HepG2 (cell line): Measurements from ENCODE around the gene ADSS2. TPM values are rescaled to one million over a fixed set of nuclear protein-coding genes. Genes with fewer than 3 reads are reported as not detected.
A peak's percentile ranks its signal among the peaks of the same experiment; 100 is the strongest.

Experiments
- ATAC-seq: fragments of 200-7000 bp; cut with Tn5 transposase; 3 replicates; pipeline ENCODE4 v1.9.1; 2020; ENCODE audit warnings: mild to moderate bottlenecking, moderate library complexity
- BruUV-seq: library from RNA; stranded (reverse); fragments of 400-500 nt; replicated peaks from 2 replicates; lab custom pipeline; 2021; lab: Mats Ljungman, UMichigan
- CTCF ChIA-PET: fragments of 300-600 bp; formaldehyde crosslinking; extraction: SDS; loops from one replicate; lab custom pipeline; 2021; ENCODE audit warnings: low total read pairs, inconsistent platforms, low intra/inter-chr PET ratio; lab: Yijun Ruan, JAX
- POLR2A ChIA-PET: fragments of 350-600 bp; sonication (Branson Sonifier 250); formaldehyde crosslinking; loops from one replicate; lab custom pipeline; 2020; ENCODE audit warnings: antibody characterized with exemption, inconsistent platforms; lab: Yijun Ruan, JAX
- DNase-seq: peaks from one replicate; pipeline ENCODE4 v3.0.0-alpha.2; 2015; ENCODE audit warnings: low spot score
- FAIRE-seq: peaks from 3 replicates; lab custom pipeline; 2011; peaks lifted over from hg19 to GRCh38; lab: Jason Lieb, UNC
- H2AFZ ChIP-seq: one replicate; pipeline ENCODE4 v1.6.1; 2011; ENCODE audit warnings: low read length, inconsistent platforms
- H3K27ac ChIP-seq: fragments of 300-600 bp; 3 replicates; pipeline ENCODE4 v1.8.0; 2011; ENCODE audit warnings: mixed run types, mild to moderate bottlenecking, mixed read lengths, low read length, inconsistent platforms; ENCODE audit not compliant: insufficient read depth; ENCODE audit errors: extremely low read length
- H3K27me3 ChIP-seq, 2 experiments: fragments of 200-600 bp in 1 of 2; 2 replicates in 1 of 2; 3 replicates in 1 of 2; pipeline versions ENCODE4 v1.6.0 to v1.8.0; 2011; ENCODE audit warnings: low read length in 2 of 2, mild to moderate bottlenecking in 2 of 2, moderate library complexity in 2 of 2, inconsistent platforms in 1 of 2; ENCODE audit not compliant: insufficient read depth in 2 of 2, control insufficient read depth in 1 of 2
- H3K36me3 ChIP-seq, 2 experiments: fragments of 200-600 bp in 1 of 2; replicated peaks in 1 of 2; 2 replicates in 1 of 2; 3 replicates in 1 of 2; pipeline versions ENCODE4 v1.5.1 to v1.8.0; 2011; ENCODE audit warnings: low read length in 2 of 2, inconsistent platforms in 1 of 2; ENCODE audit not compliant: insufficient read depth in 2 of 2, control insufficient read depth in 1 of 2
- H3K4me1 ChIP-seq: 2 replicates; pipeline ENCODE4 v1.5.1; 2012; ENCODE audit warnings: low read length, inconsistent platforms; ENCODE audit not compliant: insufficient read depth
- H3K4me2 ChIP-seq: 2 replicates; pipeline ENCODE4 v1.6.0; 2011; ENCODE audit warnings: low read depth, low read length, inconsistent platforms
- H3K4me3 ChIP-seq, 3 experiments: fragments of 200-600 bp in 1 of 3; sonication (generic), shearing (Covaris generic) in 1 of 3; replicated peaks in 1 of 3; 2 replicates each; pipeline ENCODE4 v1.5.1; 2011 to 2016; ENCODE audit warnings: low read length in 3 of 3, inconsistent platforms in 2 of 3, low read depth in 2 of 3, mild to moderate bottlenecking in 2 of 3, control low read depth in 1 of 3, mixed read lengths in 1 of 3; ENCODE audit not compliant: insufficient read depth in 1 of 3
- H3K79me2 ChIP-seq: one replicate; pipeline ENCODE4 v1.6.1; 2011; ENCODE audit warnings: low read length, inconsistent platforms; ENCODE audit not compliant: insufficient read depth
- H3K9ac ChIP-seq: 2 replicates; pipeline ENCODE4 v1.6.0; 2011; ENCODE audit warnings: mild to moderate bottlenecking, low read depth, low read length, inconsistent platforms; ENCODE audit not compliant: insufficient read depth
- H3K9me3 ChIP-seq: 2 replicates; pipeline ENCODE4 v1.5.1; 2012; ENCODE audit warnings: mild to moderate bottlenecking, low read length
- H4K20me1 ChIP-seq: 2 replicates; pipeline ENCODE4 v1.6.0; 2011; ENCODE audit warnings: inconsistent platforms, mild to moderate bottlenecking, low read length, moderate library complexity; ENCODE audit not compliant: insufficient read depth
- ASH2L ChIP-seq: fragments of 300-600, 200-600 bp; sonication (generic); IDR thresholded peaks from 2 replicates; pipeline ENCODE4 v1.7.0; 2017; ENCODE audit warnings: low read depth, mild to moderate bottlenecking, moderate library complexity, mixed read lengths, low read length; ENCODE audit not compliant: insufficient read length
- GTF2F1 ChIP-seq: fragments of 150-350 bp; IDR thresholded peaks from 2 replicates; pipeline ENCODE4 v1.6.1; 2014; ENCODE audit warnings: low read length
- HOXD1 ChIP-seq: sonication (generic); formaldehyde crosslinking; IDR thresholded peaks from 2 replicates; pipeline ENCODE4 v1.5.0; 2020; ENCODE audit warnings: missing genetic modification reagents
- NRL ChIP-seq: sonication (generic); formaldehyde crosslinking; IDR thresholded peaks from 2 replicates; pipeline ENCODE4 v1.5.0; 2020; ENCODE audit warnings: missing genetic modification reagents, mild to moderate bottlenecking, moderate library complexity, borderline replicate concordance
- RFXANK ChIP-seq: IDR thresholded peaks from 2 replicates; pipeline ENCODE4 v1.6.1; 2016
- SALL1 ChIP-seq: sonication (generic); formaldehyde crosslinking; IDR thresholded peaks from 2 replicates; pipeline ENCODE4 v1.8.0; 2022; ENCODE audit warnings: mild to moderate bottlenecking, missing genetic modification reagents
- SPEN ChIP-seq: sonication (generic); formaldehyde crosslinking; IDR thresholded peaks from 2 replicates; pipeline ENCODE4 v1.5.1; 2020; ENCODE audit warnings: low read depth, mild to moderate bottlenecking, missing genetic modification reagents
- ZNF557 ChIP-seq: sonication (generic); formaldehyde crosslinking; IDR thresholded peaks from 2 replicates; pipeline ENCODE4 v1.4.0; 2020; ENCODE audit warnings: missing genetic modification reagents
- ZNF761 ChIP-seq: sonication (generic); formaldehyde crosslinking; conservative IDR thresholded peaks from 2 replicates; pipeline ENCODE4 v1.4.0; 2020; ENCODE audit warnings: mild to moderate bottlenecking, missing genetic modification reagents
- ZNF768 ChIP-seq: sonication (generic); formaldehyde crosslinking; IDR thresholded peaks from 2 replicates; pipeline ENCODE4 v1.4.0; 2020; ENCODE audit warnings: missing genetic modification reagents
- WGBS: methylation state at CpG from one replicate; pipeline ENCODE4 v1.1.6; 2017; ENCODE audit warnings: low lambda C conversion rate; 5-methylcytosine and 5-hydroxymethylcytosine counted together
- in situ Hi-C: cut with HindIII; loops from 2 replicates; pipeline ENCODE4 v1.10.0; 2017; ENCODE audit warnings: low pct_unique_long_range_greater_than_20kb; ENCODE audit not compliant: extremely low pct_ligation_motif_present
- intact Hi-C: fragments of 100-400 bp; cut with micrococcal nuclease; formaldehyde crosslinking; loops from one replicate; pipeline ENCODE4 v1.10.0; 2022; ENCODE audit not compliant: unreplicated experiment
- polyA plus RNA-seq, 8 experiments: library from polyadenylated mRNA; depleted of rRNA in 3 of 8; stranded (reverse) in 7 of 8; unstranded in 1 of 8; fragments of >200 nt; fragmentation: Illumina TruSeq in 4 of 8; extraction: Trizol in 4 of 8; gene quantifications; 2 replicates each; pipeline versions ENCODE4 v1.2.1 to v1.2.3, GENCODE V29; 2011 to 2016; ENCODE audit warnings: low read depth in 4 of 8, missing spikeins in 1 of 8, mixed read lengths in 1 of 8; ENCODE audit not compliant: insufficient read depth in 1 of 8
- total RNA-seq, 5 experiments: library from RNA; depleted of rRNA; stranded (reverse); fragments of >200 nt; fragmentation: Illumina TruSeq; extraction: Trizol; gene quantifications; 2 replicates each; pipeline ENCODE4 v1.2.3, GENCODE V29; 2016; ENCODE audit warnings: low read depth in 1 of 5
- TF ChIP-seq, protein P1 (sequence below): sonication (generic); formaldehyde crosslinking; IDR thresholded peaks from 2 replicates; pipeline ENCODE4 v1.9.0; 2021; ENCODE audit warnings: missing genetic modification reagents, borderline replicate concordance

ADSS2 gene
- total and polyA plus RNA-seq, 2 of the 13 experiments (the other 11 are each of a cell fraction or from before 2014, with no cell fraction given): 15.1 to 43.4 TPM

DNA sequence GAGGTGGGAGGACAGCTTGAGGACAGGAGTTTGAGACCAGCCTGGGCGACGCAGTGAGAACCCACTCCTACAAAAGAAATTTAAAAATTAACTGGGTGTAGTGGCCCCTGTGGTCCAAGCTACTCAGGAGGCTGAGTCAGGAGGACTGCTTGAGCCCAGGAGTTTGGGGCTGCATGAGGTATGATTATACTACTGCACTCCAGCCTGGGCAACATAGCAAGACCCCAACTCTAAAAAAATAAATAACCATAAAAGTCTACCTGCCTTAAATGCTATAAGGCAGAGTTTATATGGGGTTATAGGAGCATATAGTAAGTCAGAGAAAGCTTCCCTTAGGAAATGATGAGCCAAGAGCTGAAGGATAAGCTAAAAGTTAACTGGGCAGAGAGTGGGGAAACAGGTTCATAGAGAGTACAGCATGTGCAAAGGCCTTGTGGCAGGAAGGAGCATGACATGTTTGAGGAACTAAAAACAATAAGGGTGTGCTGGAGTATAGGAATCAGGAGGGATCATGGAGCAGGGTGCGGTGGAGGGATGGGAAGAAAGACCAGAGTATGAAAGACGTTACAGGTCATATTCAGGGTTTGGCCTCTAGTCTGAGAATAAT lies 68.3 kb downstream of the ADSS2 start:
- no TSS peak for BruUV-seq
- TF ChIP-seq ZNF557 (CRISPR knock-in tag) (no peak), GTF2F1 (no peak), SPEN (CRISPR knock-in tag) (no peak), ZNF761 (CRISPR knock-in tag) (no peak), SALL1 (CRISPR knock-in tag) (no peak), ZNF768 (CRISPR knock-in tag) (no peak), ASH2L (no peak), NRL (CRISPR knock-in tag) (no peak), RFXANK (CRISPR knock-in tag) (no peak), HOXD1 (no peak)
- TF ChIP-seq, protein P1, sequence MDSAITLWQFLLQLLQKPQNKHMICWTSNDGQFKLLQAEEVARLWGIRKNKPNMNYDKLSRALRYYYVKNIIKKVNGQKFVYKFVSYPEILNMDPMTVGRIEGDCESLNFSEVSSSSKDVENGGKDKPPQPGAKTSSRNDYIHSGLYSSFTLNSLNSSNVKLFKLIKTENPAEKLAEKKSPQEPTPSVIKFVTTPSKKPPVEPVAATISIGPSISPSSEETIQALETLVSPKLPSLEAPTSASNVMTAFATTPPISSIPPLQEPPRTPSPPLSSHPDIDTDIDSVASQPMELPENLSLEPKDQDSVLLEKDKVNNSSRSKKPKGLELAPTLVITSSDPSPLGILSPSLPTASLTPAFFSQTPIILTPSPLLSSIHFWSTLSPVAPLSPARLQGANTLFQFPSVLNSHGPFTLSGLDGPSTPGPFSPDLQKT: no peak
- H4K20me1 ChIP-seq: no peaks in the 10 kb centered on the region
- intact Hi-C loops: no loop called here
- in situ Hi-C loops: no loop called here
- DNase-seq (no peak), ATAC-seq (0 out of 3 replicates have a peak, but pooled peaks have one; percentile 35), FAIRE-seq (no peak)
- H3K4me1 ChIP-seq: no peaks in the 10 kb centered on the region
- no peaks in the 10 kb centered on the region for H3K27me3 ChIP-seq
- ChIA-PET CTCF (no interaction called here), POLR2A (no interaction called here)
- no peak overlapping the region for H2AFZ ChIP-seq
- no peak overlapping the region for H3K4me3 ChIP-seq
- no peaks in the 10 kb centered on the region for H3K79me2 ChIP-seq
- no peaks in the 10 kb centered on the region for H3K36me3 ChIP-seq
- WGBS: 64% methylated on average over 4 of the region's 4 CpGs
- H3K4me2 ChIP-seq: no peak overlapping the region
- no peaks in the 10 kb centered on the region for H3K9me3 ChIP-seq
- H3K27ac ChIP-seq: no peak overlapping the region
- H3K9ac ChIP-seq: no peak overlapping the region
